Stimulated activated CD8-positive, alpha-beta memory T cell treated with anti-CD3 and anti-CD28 coated beads, Interleukin-12 subunit alpha, Interleukin-12 subunit beta, amount 100 ng/mL, for 1 hour (primary cell): Measurements from ENCODE around the gene ARSB.

Source experiments
- DNase-seq: peaks from one replicate; pipeline ENCODE4 v3.0.0-alpha.2; 2020; ENCODE audit warnings: low read depth

ARSB gene

GRCh38 chr5:78805474-78806124 is 179.5 kb downstream of the ARSB start:
- DNase-seq: no peak

- no peak for DNase-seq
Measured at GRCh38 chr5:78804995-78805394, 180.1 kb downstream of the ARSB start.

GRCh38 chr5:78803941-78804340 is 181.2 kb downstream of the ARSB start:
- no peak for DNase-seq

GRCh38 chr5:78803353-78803752 is 181.8 kb downstream of the ARSB start:
- no peak for DNase-seq

GRCh38 chr5:78801413-78801812 is 183.7 kb downstream of the ARSB start:
- no peak for DNase-seq

GRCh38 chr5:78799266-78800017 is 185.7 kb downstream of the ARSB start:
- no peak for DNase-seq

- DNase-seq: no peak
Measured at GRCh38 chr5:78798673-78799029, 186.5 kb downstream of the ARSB start.

- no peak for DNase-seq
Measured at GRCh38 chr5:78797936-78798672, 187.0 kb downstream of the ARSB start.

- DNase-seq: no peak
Measured at GRCh38 chr5:78795757-78796156, 189.4 kb downstream of the ARSB start.

- no peak for DNase-seq
Measured at GRCh38 chr5:78794693-78795215, 190.4 kb downstream of the ARSB start.

GRCh38 chr5:78793907-78794662 is 191.0 kb downstream of the ARSB start:
- DNase-seq: no peak

GRCh38 chr5:78792345-78793055 is 192.6 kb downstream of the ARSB start:
- no peak for DNase-seq

GRCh38 chr5:78791501-78792100 is 193.5 kb downstream of the ARSB start:
- DNase-seq: no peak

- DNase-seq: no peak
Measured at GRCh38 chr5:78787783-78788182, 197.3 kb downstream of the ARSB start.

- DNase-seq: no peak
Measured at GRCh38 chr5:78785454-78785853, 199.7 kb downstream of the ARSB start.

GRCh38 chr5:78783434-78784130 is 201.5 kb downstream of the ARSB start:
- no peak for DNase-seq

GRCh38 chr5:78782728-78783127 is 202.4 kb downstream of the ARSB start:
- no peak for DNase-seq

- no peak for DNase-seq
Measured at GRCh38 chr5:78781611-78782286, 203.4 kb downstream of the ARSB start.

- DNase-seq: no peak
Measured at GRCh38 chr5:78779771-78780616, 205.1 kb downstream of the ARSB start.
